Lower lobe of right lung (tissue), 2 donors: Measurements from ENCODE around the gene TCF3. TPM values are rescaled to one million over a fixed set of nuclear protein-coding genes. Genes with fewer than 3 reads are reported as not detected.

Experiments
- ATAC-seq, 2 donors: fragments of 200-7000 bp; cut with Tn5 transposase; one replicate each; pipeline ENCODE4 v1.9.1; 2020 to 2022; ENCODE audit warnings: mild to moderate bottlenecking in 2 of 2, moderate library complexity in 2 of 2
- DNase-seq: peaks from one replicate; pipeline ENCODE4 v3.0.0-alpha.2; 2020
- H3K27ac ChIP-seq: fragments of 200-600 bp; one replicate; pipeline ENCODE4 v1.8.0; 2022
- H3K27me3 ChIP-seq: fragments of 200-600 bp; one replicate; pipeline ENCODE4 v1.8.0; 2022; ENCODE audit warnings: low read depth
- H3K36me3 ChIP-seq: fragments of 200-600 bp; one replicate; pipeline ENCODE4 v1.8.0; 2022; ENCODE audit warnings: mild to moderate bottlenecking
- H3K4me1 ChIP-seq: fragments of 200-600 bp; one replicate; pipeline ENCODE4 v1.8.0; 2022
- H3K4me3 ChIP-seq: fragments of 200-600 bp; one replicate; pipeline ENCODE4 v1.8.0; 2022; ENCODE audit warnings: mild to moderate bottlenecking
- H3K9me3 ChIP-seq: fragments of 200-600 bp; one replicate; pipeline ENCODE4 v1.8.0; 2022
- CTCF ChIP-seq: fragments of 200-600 bp; IDR thresholded peaks from one replicate; pipeline ENCODE4 v1.8.0; 2022; ENCODE audit warnings: antibody characterized with exemption, mild to moderate bottlenecking
- intact Hi-C: fragments of 100-400 bp; cut with DNase I; formaldehyde crosslinking; loops from one replicate; pipeline ENCODE4 v1.11.0; 2022
- total RNA-seq: library from RNA; stranded (reverse); fragmentation: NEBNext Ultra II Directional; extraction: Animal tissue kit (Norgen Biotek cat#: 25700); gene quantifications from one replicate; pipeline ENCODE4 v1.2.1, GENCODE V29; 2021
- donor health status: DM: no; HTN: yes; CAD: no; lungs with severe emphysema.

Gene TCF3
- total RNA-seq, 1 donor from 2014 or later: 44.5 TPM

GRCh38 chr19:1572795-1573194 is 79.6 kb downstream of the TCF3 start:
- TF ChIP-seq CTCF: no peak
- DNase-seq: no peak

GRCh38 chr19:1571358-1571757 is 81.1 kb downstream of the TCF3 start:
- Histone ChIP-seq H3K4me1 (peaks cover 4% of the 10 kb centered on the region), H3K27me3 (no peaks in the 10 kb centered on the region), H3K36me3 (peaks cover under 1% of the 10 kb centered on the region), H3K9me3 (no peaks in the 10 kb centered on the region), H3K27ac (no peak overlapping the region), H3K4me3 (no peak overlapping the region)
- no peak for TF ChIP-seq CTCF
- no peak for DNase-seq
- intact Hi-C loops: no loop called here
- no peak for ATAC-seq

More at GRCh38 chr19:1572795-1573194, 79.6 kb downstream of the TCF3 start:
- intact Hi-C loops: no loop called here
- Histone ChIP-seq H3K36me3 (peaks cover 15% of the 10 kb centered on the region), H3K27me3 (no peaks in the 10 kb centered on the region), H3K9me3 (no peaks in the 10 kb centered on the region), H3K4me1 (peaks cover 4% of the 10 kb centered on the region), H3K27ac (no peak overlapping the region), H3K4me3 (no peak overlapping the region)
- ATAC-seq: no peak

GRCh38 chr19:1570836-1571235 is 81.6 kb downstream of the TCF3 start:
- no peak for TF ChIP-seq CTCF
- DNase-seq: no peak
- H3K27me3 ChIP-seq: no peaks in the 10 kb centered on the region
- H3K27ac ChIP-seq: no peak overlapping the region
- H3K9me3 ChIP-seq: no peaks in the 10 kb centered on the region
- no peak for ATAC-seq
- intact Hi-C loops: no loop called here
- no peaks in the 10 kb centered on the region for H3K36me3 ChIP-seq
- peaks cover 9% of the 10 kb centered on the region for H3K4me1 ChIP-seq
- H3K4me3 ChIP-seq: no peak overlapping the region

- Histone ChIP-seq H3K27me3 (no peaks in the 10 kb centered on the region), H3K9me3 (no peaks in the 10 kb centered on the region), H3K4me1 (peaks cover 14% of the 10 kb centered on the region), H3K27ac (no peak overlapping the region), H3K4me3 (no peak overlapping the region), H3K36me3 (no peaks in the 10 kb centered on the region)
- DNase-seq (no peak), ATAC-seq (no peak)
- intact Hi-C loops: no loop called here
- no peak for TF ChIP-seq CTCF
Measured at GRCh38 chr19:1569997-1570396, 82.4 kb downstream of the TCF3 start.

- Histone ChIP-seq H3K9me3 (no peaks in the 10 kb centered on the region), H3K4me1 (peaks cover 14% of the 10 kb centered on the region), H3K27me3 (no peaks in the 10 kb centered on the region), H3K4me3 (peak within 1 kb of the TSS; percentile 73), H3K27ac (peak within 1 kb of the TSS; percentile 82), H3K36me3 (no peaks in the 10 kb centered on the region)
- ATAC-seq (peak; percentile 80 to 91), DNase-seq (peak; percentile 79)
- TF ChIP-seq CTCF: no peak
- intact Hi-C loops: no loop called here
Measured at GRCh38 chr19:1568320-1569019, 83.9 kb downstream of the TCF3 start, which contains the start of gene MEX3D. TSS of gene MEX3D (minus strand) at chr19:1568325. CDS start at chr19:1568058, 267 bp downstream.
